Lower leg skin (tissue), 3 donors: Measurements from ENCODE around the gene ADAM17.

Experiments used
- CTCF ChIP-seq, 3 donors: fragments of 450-650 bp; IDR thresholded peaks; one replicate each; pipeline ENCODE4 v1.5.1; 2016; ENCODE audit warnings: antibody characterized with exemption in 3 of 3, mild to moderate bottlenecking in 3 of 3, moderate library complexity in 2 of 3
- POLR2A ChIP-seq, 2 donors: fragments of 450-650 bp; IDR thresholded peaks; one replicate each; pipeline ENCODE4 v1.6.1; 2016 to 2017; ENCODE audit warnings: antibody characterized with exemption in 2 of 2, mild to moderate bottlenecking in 1 of 2, moderate library complexity in 1 of 2

GRCh38 chr2:9483107-9483506 is 72.5 kb downstream of the ADAM17 start:
- no peak for TF ChIP-seq CTCF (IDR thresholded peaks at IDR 0.05)
- no peak for TF ChIP-seq POLR2A (IDR thresholded peaks at IDR 0.05)
